Ecto neural progenitor cell (in vitro differentiated cells): ENCODE results near the gene AFTPH.

ENCODE experiments used
- DNase-seq: peaks from one replicate; pipeline ENCODE4 v3.0.0-alpha.2; 2018; ENCODE audit warnings: low spot score

Gene AFTPH, protein sequence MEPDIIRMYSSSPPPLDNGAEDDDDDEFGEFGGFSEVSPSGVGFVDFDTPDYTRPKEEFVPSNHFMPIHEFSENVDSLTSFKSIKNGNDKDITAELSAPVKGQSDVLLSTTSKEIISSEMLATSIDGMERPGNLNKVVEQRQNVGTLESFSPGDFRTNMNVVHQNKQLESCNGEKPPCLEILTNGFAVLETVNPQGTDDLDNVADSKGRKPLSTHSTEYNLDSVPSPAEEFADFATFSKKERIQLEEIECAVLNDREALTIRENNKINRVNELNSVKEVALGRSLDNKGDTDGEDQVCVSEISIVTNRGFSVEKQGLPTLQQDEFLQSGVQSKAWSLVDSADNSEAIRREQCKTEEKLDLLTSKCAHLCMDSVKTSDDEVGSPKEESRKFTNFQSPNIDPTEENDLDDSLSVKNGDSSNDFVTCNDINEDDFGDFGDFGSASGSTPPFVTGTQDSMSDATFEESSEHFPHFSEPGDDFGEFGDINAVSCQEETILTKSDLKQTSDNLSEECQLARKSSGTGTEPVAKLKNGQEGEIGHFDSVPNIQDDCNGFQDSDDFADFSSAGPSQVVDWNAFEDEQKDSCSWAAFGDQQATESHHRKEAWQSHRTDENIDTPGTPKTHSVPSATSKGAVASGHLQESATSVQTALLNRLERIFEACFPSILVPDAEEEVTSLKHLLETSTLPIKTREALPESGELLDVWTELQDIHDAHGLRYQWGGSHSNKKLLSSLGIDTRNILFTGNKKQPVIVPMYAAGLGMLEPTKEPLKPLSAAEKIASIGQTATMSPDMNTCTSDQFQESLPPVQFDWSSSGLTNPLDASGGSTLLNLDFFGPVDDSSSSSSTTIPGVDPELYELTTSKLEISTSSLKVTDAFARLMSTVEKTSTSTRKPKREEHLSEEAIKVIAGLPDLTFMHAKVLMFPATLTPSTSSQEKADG

DNA sequence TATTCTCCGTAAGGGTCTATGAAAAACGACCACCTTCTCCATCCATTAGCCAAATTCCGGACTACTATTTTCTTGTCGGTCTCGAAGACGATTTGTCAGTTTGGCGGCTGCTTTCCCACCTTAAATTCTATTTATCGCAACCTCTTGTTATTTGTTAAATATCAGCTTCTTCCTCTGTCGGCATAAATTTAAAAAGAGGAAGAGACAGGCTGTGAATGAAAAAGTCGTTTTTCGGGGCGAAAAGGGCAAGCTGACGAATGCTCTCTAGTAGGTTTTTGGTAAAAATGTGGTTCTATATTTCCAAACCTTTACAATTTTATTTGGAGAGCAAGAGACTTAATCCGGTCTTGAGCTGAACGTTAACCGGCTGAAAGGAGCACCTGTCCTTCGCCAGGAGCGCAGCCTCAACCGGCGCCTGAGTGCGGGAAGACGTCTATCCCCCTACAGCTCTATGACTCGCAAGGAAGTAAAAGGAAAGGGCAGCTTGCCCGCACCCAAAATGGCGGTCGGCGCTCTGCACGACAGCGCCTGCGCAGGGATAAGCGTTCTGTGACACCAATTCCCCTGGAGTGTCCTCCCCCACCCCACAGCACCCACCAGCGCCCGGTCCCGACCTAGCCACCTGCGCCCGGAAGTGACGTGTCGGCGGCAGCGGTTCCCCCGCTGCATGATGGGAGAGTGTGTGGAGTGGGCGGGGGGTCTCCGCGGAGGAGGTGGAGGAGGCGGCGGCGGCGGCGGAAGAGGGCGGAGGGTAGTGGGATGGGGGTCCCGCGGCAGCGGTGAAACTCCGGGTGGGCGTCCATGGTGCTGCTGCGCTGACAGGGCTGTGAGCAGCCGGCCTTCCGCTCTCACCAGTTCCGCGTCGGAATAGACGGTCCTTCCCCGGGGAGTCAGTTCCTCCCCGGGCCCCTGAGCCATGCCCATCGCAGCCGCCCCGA lies at the start of gene AFTPH:
Gene AFTPH, plus strand, starts transcription at position 663 of the 938 bp plus-strand sequence. CDS start 27,147 bp downstream, outside the sequence.
- DNase-seq, result peak; percentile 99

GRCh38 chr2:64474636-64475035 lies 49.5 kb upstream of the AFTPH start:
- DNase-seq, result no peak

- DNase-seq, result no peak
Measured at GRCh38 chr2:64477037-64477436, 47.1 kb upstream of the AFTPH start.

- no peak for DNase-seq
Measured at GRCh38 chr2:64477979-64478378, 46.1 kb upstream of the AFTPH start.

- DNase-seq, result no peak
Measured at GRCh38 chr2:64478502-64479230, 45.5 kb upstream of the AFTPH start.

DNA sequence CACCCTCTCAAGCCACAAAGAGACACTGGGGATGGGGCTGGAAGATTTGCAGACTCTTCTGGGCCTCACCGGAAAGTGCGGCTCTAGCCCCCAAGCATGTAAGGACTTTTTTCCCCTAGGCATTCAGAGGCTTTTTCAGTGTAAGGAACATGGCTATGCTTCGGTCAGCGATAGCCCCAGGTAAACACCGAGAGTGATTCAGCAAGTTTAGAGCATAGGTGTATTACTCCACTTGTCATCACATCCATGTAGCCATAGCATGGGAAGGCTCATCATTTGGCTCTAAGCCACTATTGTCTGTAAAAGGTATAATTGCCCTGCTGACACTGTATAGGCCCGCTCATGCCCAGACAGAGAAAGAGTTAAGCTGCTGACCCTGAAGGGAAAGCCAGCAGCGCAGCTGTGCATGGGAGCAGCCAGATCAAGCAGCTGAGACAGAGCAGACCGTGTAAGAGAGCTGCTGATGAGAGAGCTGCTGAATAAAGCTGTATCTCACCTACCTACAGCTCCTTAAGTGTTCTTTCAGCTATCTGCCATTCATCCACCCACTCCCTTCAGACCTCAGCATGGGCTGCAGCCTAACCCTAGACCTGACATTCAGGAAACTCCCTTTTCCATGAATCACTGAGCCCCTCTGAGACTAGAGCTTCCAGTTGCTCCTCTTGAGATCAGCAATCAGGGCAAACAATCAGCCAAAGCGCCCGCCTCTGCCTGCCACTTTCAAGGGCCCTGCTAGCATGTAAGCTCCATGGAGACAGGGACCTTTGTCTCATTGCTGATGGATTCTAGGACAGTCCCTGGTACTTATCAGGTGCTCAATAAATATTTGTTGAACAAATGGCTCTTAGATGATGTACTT lies 44.6 kb upstream of the AFTPH start:
- no peak for DNase-seq

DNA sequence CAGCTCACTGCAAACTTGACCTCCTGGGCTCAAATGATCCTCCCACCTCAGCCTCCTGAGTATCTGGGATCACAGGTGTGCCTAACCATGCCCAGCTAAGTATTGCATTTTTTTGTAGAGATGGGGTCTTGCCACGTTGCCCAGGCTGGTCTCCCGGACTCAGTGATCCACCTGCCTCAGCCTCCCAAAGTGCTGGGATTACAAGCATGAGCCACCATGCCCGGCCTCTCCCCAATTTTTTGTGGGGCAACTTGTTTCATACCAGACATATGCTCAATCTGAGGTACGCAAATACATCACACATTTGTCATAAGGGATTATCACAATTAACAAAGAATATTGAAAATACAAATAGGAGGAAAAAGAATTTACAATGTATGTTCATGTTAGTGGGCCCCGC lies 42.5 kb upstream of the AFTPH start:
- no peak for DNase-seq

- no peak for DNase-seq
Measured at GRCh38 chr2:64482243-64482642, 41.9 kb upstream of the AFTPH start.

- no peak for DNase-seq
Measured at GRCh38 chr2:64482765-64483504, 41.2 kb upstream of the AFTPH start.

GRCh38 chr2:64485331-64485730 lies 38.8 kb upstream of the AFTPH start:
- DNase-seq, result no peak

DNA sequence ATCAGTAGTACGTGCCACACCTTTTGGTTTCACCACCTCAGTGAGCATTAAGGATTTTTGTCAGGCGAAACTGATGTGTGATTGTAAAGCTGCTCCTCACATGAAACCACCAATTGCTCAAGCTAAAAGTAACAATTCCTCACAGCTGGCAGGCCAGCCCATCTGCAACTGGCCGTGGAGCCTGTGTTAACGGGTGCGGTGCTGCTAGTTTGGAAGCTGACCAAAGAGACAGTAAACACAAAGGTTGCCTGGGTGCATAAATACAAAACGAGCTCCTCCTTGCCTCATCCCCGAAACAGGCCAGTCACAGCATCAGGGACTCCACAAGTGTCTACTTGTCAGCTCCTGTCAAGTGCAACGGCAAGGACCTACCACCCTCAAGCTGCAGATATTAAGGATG lies 38.2 kb upstream of the AFTPH start:
- DNase-seq, result no peak

DNA sequence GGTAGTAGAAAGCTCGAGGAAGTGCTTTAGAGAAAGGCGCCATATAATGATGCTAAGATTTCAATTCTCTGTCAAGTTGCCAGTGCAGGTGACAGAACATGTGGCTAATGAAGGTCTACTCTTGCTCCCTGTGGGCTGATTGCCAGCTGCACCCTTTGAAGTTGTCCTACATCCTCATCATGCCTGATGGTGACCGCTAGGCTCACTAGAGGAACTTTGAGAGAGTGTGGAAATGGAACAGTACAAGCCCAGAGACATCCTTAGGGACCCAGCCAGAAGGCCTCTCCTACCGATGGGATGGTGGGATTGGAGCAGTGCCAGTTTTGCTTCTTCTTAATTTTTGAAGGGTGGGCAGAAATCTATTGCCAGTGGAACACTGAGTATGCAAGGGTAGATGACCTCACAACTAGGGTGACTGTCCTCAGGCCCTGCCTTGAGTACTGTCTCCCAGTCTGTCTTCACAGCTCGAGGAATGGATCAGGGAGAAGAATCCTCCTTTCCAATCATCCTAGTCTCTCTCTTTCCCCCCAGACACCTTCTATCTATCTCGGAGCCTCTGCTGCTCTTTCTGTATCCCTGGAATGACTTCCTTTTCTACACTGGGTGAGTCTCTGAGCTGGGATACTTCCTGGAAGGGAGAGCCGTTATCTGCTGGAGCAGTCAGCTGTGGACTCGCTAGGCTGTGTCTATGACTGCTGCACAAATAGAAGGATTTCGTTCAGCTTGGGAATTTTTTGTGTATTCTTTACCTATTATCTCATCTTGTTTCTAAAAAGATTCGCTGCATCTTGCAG lies 36.7 kb upstream of the AFTPH start:
- no peak for DNase-seq

DNA sequence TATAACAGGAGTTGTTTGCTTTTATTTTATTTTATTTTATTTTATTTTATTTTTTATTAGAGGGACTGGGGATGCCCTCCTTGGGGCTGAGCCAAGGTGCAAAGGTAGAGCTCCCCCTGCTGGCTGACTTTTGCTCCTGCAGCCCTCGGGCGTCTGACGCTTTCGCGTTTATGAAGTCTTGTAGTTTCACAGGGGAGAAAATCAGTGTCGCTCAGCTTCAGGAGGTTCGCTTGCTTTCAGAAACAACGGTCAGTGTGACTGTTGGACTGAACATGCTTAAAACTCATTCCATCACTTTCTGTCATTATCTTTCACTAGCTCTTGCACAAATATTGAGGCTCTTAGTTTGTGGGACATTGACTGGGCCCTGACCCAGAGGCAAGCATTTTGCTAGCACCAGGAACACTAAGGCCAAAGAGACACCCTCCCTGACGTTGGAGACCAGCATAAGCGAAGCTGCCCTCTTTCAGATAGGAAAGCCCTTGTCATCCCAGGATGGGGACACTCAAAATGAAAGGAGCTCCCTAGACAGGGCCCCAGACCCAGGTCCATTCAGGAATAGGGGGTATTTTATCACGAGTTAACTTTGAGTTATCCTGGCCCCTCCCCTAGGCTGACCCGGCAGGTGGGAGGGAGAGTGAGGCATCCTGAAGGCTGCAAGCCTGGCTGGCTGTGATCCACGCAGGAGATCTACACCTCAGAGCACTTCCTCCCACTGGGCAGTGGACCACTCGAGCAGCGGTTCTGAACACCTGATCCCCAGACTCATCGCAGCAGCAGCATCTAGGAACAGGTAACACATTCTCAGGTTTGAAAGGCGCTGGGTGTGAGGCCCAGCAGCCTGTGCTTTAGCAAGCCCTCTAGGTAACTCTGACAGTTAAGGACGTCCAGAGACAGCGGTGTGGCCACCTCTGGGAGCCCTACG lies 35.8 kb upstream of the AFTPH start:
- peak; percentile 80 for DNase-seq

- no peak for DNase-seq
Measured at GRCh38 chr2:64489081-64489751, 34.9 kb upstream of the AFTPH start.

GRCh38 chr2:64491426-64491825 lies 32.7 kb upstream of the AFTPH start:
- no peak for DNase-seq

DNA sequence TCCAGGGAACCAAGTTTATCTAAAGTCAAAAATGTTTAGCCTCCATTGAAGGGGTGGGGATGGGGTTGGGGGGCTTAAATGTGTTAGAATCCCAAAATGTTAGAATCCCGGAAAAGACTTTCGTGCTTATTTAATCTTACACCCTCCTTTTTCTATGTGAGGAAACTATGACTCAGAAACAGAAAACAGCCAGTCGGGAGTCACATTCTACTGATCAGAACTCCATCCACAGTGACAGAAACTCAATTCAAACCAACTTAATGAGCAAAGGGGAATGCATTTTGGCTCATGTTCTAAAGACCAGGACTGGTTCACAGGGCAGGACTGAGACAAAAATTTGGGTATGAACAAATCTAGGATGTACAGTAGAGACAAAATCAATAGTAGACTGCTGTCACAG lies 31.9 kb upstream of the AFTPH start:
- no peak for DNase-seq

DNA sequence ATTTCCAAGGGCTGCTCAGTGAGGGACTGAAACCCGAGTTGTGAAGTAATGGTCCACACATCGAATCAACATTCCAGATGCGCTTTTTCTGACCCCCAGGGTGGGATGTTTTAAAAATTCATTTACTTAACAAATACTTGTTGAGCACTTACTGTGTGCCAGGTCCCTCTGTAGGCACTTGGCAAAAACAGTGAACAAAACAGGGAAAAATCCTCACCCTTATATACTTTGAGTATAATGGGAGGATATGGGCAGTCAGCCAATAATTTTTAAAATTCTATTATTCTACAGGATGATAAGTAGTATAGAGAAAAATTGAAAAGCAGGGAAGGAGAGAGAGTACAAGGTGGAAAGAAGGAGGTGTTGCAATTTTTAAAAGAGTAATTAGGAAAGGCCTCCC lies 31.3 kb upstream of the AFTPH start:
- no peak for DNase-seq
